ENCODE data around the gene LRP2BP. TPM values are rescaled to one million over a fixed set of nuclear protein-coding genes. Genes with fewer than 3 reads are reported as not detected.
A peak's percentile ranks its signal among the peaks of the same experiment; 100 is the strongest.

LRP2BP gene
- total and polyA plus RNA-seq, 2 of the 13 experiments (the other 11 are each of a cell fraction or from before 2014, with no cell fraction given) = 0.22 to 0.29 TPM

DNA sequence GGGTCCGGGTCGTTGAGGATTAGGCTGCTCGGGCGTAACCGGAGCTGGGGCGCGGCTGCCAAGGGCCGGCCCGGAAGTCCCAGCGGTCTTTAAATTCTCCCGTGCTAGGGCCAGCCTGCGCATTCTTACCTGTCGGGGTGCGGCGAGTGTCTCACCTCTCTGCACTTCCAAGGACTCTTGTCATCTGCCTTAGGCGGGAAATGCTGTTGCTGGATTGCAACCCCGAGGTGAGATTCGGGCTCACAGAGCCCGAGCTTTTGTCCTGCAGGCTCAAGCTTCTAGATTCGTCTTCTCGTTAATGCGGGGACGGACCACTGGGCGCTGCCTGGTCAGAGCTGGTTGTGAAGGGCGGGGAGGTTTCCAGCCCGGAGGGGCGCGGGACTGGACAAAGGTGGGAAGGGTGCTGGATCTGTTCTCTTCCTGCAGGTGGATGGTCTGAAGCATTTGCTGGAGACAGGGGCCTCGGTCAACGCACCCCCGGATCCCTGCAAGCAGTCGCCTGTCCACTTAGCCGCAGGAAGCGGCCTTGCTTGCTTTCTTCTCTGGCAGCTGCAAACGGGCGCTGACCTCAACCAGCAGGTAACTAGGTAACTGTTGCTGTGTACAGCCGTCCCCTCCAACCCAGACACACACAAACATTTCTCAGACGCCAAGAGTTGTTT is 1.1 kb upstream of the LRP2BP start, which contains the start of gene ANKRD37 (continued):
- TF ChIP-seq HNF4G (IDR thresholded peaks at IDR 0.05; ENCODE audit: borderline replicate concordance, low read depth, low read length) = peak; percentile 13; the same call in 1 of the 2 replicates
- TF ChIP-seq HNF4G (CRISPR knock-in tag; IDR thresholded peaks at IDR 0.05; ENCODE audit: borderline replicate concordance, low read depth) = no peak
- no peak for TF ChIP-seq ZNF552 (CRISPR knock-in tag; IDR thresholded peaks at IDR 0.05; ENCODE audit: borderline replicate concordance)
- no peak for TF ChIP-seq KDM4B (CRISPR knock-in tag; IDR thresholded peaks at IDR 0.05)
- no peak for TF ChIP-seq JARID2 (CRISPR knock-in tag; IDR thresholded peaks at IDR 0.05; ENCODE audit: insufficient replicate concordance)
- TF ChIP-seq ZNF777 (CRISPR knock-in tag; IDR thresholded peaks at IDR 0.05) = no peak
- no peak for TF ChIP-seq ZNF382 (CRISPR knock-in tag; IDR thresholded peaks at IDR 0.05; ENCODE audit: borderline replicate concordance)
- 0 out of 2 replicates have a peak, but pooled peaks have one; percentile 37 for TF ChIP-seq ZNF256 (CRISPR knock-in tag; conservative IDR thresholded peaks at IDR 0.05)
- TF ChIP-seq TAF1 (CRISPR knock-in tag; IDR thresholded peaks at IDR 0.05) = peak; percentile 55
- TF ChIP-seq GATA4 (IDR thresholded peaks at IDR 0.05; ENCODE audit: borderline replicate concordance, low read depth) = peak; percentile 76; the same call in 1 of the 2 replicates
- peak; percentile 73 for TF ChIP-seq SKI (IDR thresholded peaks at IDR 0.05; ENCODE audit: partially characterized antibody)
- 0 out of 2 replicates have a peak, but pooled peaks have one; percentile 31 for TF ChIP-seq ZNF292 (CRISPR knock-in tag; IDR thresholded peaks at IDR 0.05; ENCODE audit: borderline replicate concordance, low read depth)
- peak; percentile 13; the same call in 1 of the 2 replicates for TF ChIP-seq ZSCAN29 (CRISPR knock-in tag; conservative IDR thresholded peaks at IDR 0.05)
- no peak for TF ChIP-seq ZNF17 (CRISPR knock-in tag; IDR thresholded peaks at IDR 0.05)
- TF ChIP-seq TBX2 (CRISPR knock-in tag; IDR thresholded peaks at IDR 0.05; ENCODE audit: borderline replicate concordance) = 0 out of 2 replicates have a peak, but pooled peaks have one; percentile 8
- peak; percentile 68; the same call in 1 of the 2 replicates for TF ChIP-seq KLF12 (CRISPR knock-in tag; IDR thresholded peaks at IDR 0.05; ENCODE audit: borderline replicate concordance)
- no peak; the same call in 1 of the 2 replicates for TF ChIP-seq SRY (CRISPR knock-in tag; IDR thresholded peaks at IDR 0.05)
- peak; percentile 8 for TF ChIP-seq PHF5A (CRISPR knock-in tag; IDR thresholded peaks at IDR 0.05; ENCODE audit: low read depth, unreplicated experiment)
- TF ChIP-seq EP300 (IDR thresholded peaks at IDR 0.05; ENCODE audit: low read depth in 2 of 2, low read length in 2 of 2) = peak in 1 of 2 experiments; percentile 45; a peak in 2 of 4 replicates
- no peak for TF ChIP-seq EP300 (CRISPR knock-in tag; IDR thresholded peaks at IDR 0.05; ENCODE audit: borderline replicate concordance)
- TF ChIP-seq ZNF205 (CRISPR knock-in tag; IDR thresholded peaks at IDR 0.05) = peak; percentile 64; the same call in 1 of the 2 replicates
- TF ChIP-seq MEIS2 (CRISPR knock-in tag; IDR thresholded peaks at IDR 0.05) = peak; percentile 64; the same call in 1 of the 2 replicates
- TF ChIP-seq ZFX (CRISPR knock-in tag; IDR thresholded peaks at IDR 0.05; ENCODE audit: low read depth) = peak; percentile 62
- TF ChIP-seq, protein P1, sequence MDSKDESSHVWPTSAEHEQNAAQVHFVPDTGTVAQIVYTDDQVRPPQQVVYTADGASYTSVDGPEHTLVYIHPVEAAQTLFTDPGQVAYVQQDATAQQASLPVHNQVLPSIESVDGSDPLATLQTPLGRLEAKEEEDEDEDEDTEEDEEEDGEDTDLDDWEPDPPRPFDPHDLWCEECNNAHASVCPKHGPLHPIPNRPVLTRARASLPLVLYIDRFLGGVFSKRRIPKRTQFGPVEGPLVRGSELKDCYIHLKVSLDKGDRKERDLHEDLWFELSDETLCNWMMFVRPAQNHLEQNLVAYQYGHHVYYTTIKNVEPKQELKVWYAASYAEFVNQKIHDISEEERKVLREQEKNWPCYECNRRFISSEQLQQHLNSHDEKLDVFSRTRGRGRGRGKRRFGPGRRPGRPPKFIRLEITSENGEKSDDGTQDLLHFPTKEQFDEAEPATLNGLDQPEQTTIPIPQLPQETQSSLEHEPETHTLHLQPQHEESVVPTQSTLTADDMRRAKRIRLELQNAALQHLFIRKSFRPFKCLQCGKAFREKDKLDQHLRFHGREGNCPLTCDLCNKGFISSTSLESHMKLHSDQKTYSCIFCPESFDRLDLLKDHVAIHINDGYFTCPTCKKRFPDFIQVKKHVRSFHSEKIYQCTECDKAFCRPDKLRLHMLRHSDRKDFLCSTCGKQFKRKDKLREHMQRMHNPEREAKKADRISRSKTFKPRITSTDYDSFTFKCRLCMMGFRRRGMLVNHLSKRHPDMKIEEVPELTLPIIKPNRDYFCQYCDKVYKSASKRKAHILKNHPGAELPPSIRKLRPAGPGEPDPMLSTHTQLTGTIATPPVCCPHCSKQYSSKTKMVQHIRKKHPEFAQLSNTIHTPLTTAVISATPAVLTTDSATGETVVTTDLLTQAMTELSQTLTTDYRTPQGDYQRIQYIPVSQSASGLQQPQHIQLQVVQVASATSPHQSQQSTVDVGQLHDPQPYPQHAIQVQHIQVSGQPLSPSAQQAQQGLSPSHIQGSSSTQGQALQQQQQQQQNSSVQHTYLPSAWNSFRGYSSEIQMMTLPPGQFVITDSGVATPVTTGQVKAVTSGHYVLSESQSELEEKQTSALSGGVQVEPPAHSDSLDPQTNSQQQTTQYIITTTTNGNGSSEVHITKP (CRISPR knock-in tag; IDR thresholded peaks at IDR 0.05; ENCODE audit: low read depth) = 0 out of 2 replicates have a peak, but pooled peaks have one; percentile 12
- TF ChIP-seq SRSF1 (optimal IDR thresholded peaks at IDR 0.05; ENCODE audit: low read depth, low read length) = peak; percentile 11
- TF ChIP-seq SIN3A (IDR thresholded peaks at IDR 0.05; ENCODE audit: borderline replicate concordance, low read depth, low read length) = peak; percentile 91; the same call in 1 of the 2 replicates
- peak; percentile 15; the same call in 1 of the 2 replicates for TF ChIP-seq ELF3 (CRISPR knock-in tag; IDR thresholded peaks at IDR 0.05)
- peak; percentile 93 for TF ChIP-seq POLR2G (IDR thresholded peaks at IDR 0.05; ENCODE audit: low read depth, low read length)
- TF ChIP-seq MAFF (IDR thresholded peaks at IDR 0.05; ENCODE audit: low read depth, low read length) = no peak

All from HepG2 (cell line).